Left kidney (tissue), 2 donors: ENCODE measurements around the gene BTBD9. TPM values are rescaled to one million over a fixed set of nuclear protein-coding genes. Genes with fewer than 3 reads are reported as not detected.

Source experiments
- DNase-seq: peaks from one replicate; pipeline ENCODE4 v3.0.0-alpha.2; 2013
- polyA plus RNA-seq: library from polyadenylated mRNA; unstranded; fragments of 120-200 nt; gene quantifications from one replicate; pipeline ENCODE4 v1.2.1, GENCODE V29; 2013; ENCODE audit not compliant: insufficient read length

The BTBD9 gene
- polyA plus RNA-seq, 1 donor, result 14.5 TPM

- no peak for DNase-seq
Observed at GRCh38 chr6:38283734-38284362, 355.9 kb downstream of the BTBD9 start.

- DNase-seq, result no peak
Observed at GRCh38 chr6:38282911-38283310, 356.8 kb downstream of the BTBD9 start.

DNA sequence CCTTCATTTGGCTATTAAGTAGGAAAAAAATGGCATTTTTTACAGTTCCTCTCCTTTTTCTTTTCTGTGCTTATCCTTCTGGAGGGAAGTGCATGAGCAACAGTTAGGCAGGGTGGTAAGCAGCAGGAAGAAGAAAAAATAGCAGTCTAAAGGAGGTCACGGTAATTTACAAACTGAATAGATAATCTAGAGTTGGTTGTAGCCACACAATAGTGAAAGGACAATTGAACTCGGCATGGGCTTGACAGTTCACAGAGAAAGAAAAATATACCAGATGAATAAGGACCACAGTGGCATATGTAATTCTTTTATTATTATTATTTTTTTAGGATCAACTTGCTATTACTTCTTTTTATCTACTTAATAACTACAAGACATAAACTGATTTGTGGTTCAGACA is 358.6 kb downstream of the BTBD9 start:
- no peak for DNase-seq

DNA sequence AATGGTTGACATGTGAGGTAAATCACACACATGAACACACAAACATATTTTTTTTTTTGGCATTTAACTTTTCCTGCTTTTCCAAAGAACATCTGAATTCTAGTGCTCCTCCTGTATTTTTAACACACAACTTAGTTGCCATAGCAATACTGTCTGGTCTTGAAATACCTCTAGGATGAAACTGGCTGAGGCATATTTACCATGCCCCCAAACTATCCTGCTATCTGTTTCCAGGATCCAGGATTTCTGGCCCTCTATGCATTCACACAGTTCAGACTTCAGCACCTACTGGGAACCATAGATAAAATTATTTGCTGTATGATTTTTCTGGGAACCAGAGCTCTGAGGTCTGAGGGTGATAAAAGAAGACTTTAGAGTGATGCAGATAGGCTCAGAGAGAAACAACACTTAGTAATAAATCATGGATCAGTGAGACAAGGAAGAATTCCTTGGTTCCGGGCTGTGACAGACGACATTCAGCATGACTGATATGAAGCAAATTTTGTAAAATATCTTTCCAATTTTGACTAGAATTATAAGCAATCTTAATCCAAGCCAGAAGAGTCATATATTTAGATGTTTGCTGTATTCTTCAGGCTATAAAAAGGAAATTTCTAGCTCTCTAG is 359.7 kb downstream of the BTBD9 start:
- no peak for DNase-seq

GRCh38 chr6:38279423-38279822 is 360.3 kb downstream of the BTBD9 start:
- DNase-seq, result no peak

- no peak for DNase-seq
Observed at GRCh38 chr6:38273325-38273724, 366.4 kb downstream of the BTBD9 start.

GRCh38 chr6:38272222-38272621 is 367.5 kb downstream of the BTBD9 start:
- DNase-seq, result no peak

GRCh38 chr6:38271081-38271480 is 368.6 kb downstream of the BTBD9 start:
- DNase-seq, result no peak

GRCh38 chr6:38270367-38270766 is 369.4 kb downstream of the BTBD9 start:
- no peak for DNase-seq

DNA sequence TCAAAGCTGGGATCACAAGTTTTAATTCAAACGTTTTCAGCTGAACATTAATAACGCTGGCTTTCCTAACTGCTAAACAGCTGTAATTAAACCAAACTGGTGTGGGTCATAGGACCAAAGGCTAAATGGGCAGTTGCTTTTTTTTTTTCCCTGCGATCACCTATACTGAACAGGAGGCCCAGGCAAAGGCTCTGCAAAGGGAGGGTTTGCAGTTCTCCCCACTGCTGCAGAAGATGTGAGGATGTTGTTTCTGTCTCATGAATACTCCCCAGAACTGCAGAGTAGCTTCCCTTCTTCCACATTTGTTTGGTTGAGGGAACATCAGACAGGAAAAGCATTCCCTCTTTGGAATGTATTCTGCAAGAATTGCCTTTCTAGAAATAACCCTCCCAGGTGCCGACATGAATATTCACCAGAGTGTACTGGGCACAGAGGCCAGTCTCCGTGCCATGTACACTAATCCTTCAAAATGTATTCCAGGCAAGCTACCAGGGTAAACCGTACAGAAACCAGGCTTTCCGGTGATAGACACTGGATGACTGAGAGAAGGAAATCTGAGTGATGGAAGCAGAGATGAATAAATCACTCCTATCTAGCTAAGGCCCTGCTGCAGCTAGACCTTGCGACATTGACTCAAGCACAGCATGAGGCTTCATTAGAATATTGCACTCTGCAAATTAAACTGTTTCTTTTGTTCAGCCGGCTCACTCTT is 370.1 kb downstream of the BTBD9 start:
- no peak for DNase-seq

DNA sequence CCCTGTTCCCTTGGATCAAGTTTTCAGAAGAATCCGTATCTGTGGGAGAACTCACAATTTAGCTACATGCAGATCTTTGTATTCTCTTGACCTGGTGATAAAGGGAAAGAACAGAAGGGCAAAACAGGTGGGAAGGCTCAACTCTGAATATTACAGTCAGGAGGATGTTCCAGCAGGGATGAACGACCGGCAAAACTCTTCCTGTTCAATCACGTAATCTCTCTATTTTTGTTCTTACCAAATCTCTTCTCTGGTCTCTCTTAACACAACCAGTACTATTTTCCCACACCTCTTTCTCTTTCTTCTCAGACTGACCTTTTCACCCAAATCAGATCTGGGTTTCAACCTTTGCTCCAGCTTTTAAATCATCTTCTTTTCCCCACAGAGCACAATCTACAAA is 371.4 kb downstream of the BTBD9 start:
- DNase-seq, result no peak

- no peak for DNase-seq
Observed at GRCh38 chr6:38266921-38267354, 372.8 kb downstream of the BTBD9 start.

- no peak for DNase-seq
Observed at GRCh38 chr6:38264605-38265004, 375.1 kb downstream of the BTBD9 start.

DNA sequence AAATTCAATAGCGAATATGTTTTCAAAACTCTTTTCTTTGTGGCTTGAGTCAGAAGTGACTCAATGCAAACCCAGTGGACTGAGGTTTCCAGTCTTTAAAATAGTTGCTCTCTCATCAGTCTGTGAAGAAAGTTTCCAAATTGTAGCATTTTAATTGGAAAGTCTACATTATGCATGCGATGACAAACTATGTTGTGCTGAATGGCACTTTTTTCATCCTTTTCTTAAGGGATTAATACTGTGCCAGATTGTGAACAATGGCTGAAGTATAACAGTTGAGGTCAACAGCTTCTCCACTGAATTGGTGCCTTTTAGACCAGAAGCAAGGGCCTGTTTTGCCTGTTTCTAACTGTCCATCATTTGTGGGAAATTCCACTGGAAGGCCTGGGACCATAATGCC is 377.1 kb downstream of the BTBD9 start:
- no peak for DNase-seq

GRCh38 chr6:38262026-38262425 is 377.7 kb downstream of the BTBD9 start:
- DNase-seq, result peak; percentile 40

DNA sequence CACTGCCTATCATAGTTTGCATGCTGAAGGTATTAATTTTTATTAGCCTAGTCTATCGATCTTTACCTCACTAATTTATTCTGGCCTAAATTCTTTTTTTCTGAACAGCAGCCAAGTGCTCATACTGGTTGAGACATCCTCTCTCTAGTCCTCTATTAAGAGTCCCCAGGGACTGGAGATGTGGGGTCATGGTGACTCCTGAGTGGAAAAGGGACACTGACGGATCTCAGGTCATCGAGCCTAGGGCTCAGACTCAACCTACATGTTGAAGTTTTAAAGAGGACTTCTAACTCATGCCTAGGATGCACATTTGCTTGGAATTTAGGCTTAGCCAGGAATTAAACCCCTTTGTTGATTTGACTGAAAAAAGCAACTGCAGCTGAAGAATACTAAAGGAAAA is 378.1 kb downstream of the BTBD9 start:
- no peak for DNase-seq

GRCh38 chr6:38259736-38260135 is 380.0 kb downstream of the BTBD9 start:
- DNase-seq, result no peak

DNA sequence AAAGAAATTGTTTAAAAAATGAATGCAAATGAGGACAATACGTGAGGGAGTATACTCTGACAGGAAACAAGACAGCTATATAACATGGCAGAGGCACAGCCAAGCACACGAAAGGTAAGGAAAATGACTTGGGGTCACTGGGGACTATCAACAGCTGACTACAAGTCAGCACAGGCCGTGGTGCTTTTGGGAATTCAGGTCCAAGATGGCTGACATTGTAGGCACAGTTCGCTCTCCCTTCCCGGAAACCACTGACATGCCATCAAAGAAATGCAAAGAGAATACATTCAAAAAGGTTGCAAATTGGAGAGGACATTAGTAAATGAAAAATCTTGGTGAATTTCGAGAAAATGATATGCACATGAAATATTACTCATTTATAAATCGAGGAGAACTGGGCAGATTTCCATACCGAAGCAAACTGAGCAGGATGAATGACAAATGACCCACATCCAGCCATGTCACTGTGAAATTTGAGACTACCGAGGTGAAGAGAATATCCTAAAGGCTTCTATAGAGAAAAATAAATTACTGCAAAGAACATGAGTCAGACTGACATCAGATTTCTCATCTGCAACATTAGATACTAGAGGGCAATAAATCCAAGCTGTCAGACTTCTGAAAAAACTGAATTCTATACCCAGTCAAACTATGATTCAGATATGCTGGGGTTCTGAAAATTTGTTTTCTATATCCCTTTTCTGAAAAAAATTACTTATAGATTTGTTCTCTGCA is 391.1 kb downstream of the BTBD9 start:
- DNase-seq, result no peak

GRCh38 chr6:38245295-38245694 is 394.4 kb downstream of the BTBD9 start:
- no peak for DNase-seq

- no peak for DNase-seq
Observed at GRCh38 chr6:38244869-38245268, 394.9 kb downstream of the BTBD9 start.

GRCh38 chr6:38241200-38241871 is 398.4 kb downstream of the BTBD9 start:
- DNase-seq, result no peak
